CD14-positive monocyte (primary cell): Measurements from ENCODE around the gene ZP2. TPM values are rescaled to one million over a fixed set of nuclear protein-coding genes. Genes with fewer than 3 reads are reported as not detected.

ENCODE experiments used
- DNase-seq, 3 donors: peaks; one replicate each; pipeline ENCODE4 v3.0.0-alpha.2; 2011 to 2022
- H2AFZ ChIP-seq: 2 replicates; pipeline ENCODE4 v1.6.0; 2012; ENCODE audit warnings: mild to moderate bottlenecking, low read depth, low read length, inconsistent platforms; ENCODE audit not compliant: insufficient read depth, poor library complexity, severe bottlenecking
- H3K27ac ChIP-seq, 2 donors: 1 replicate in 1 of 2; 2 replicates in 1 of 2; pipeline ENCODE4 v1.5.1; 2012 to 2013; ENCODE audit warnings: low read length in 2 of 2, control low read depth in 1 of 2, inconsistent platforms in 1 of 2, low read depth in 1 of 2, mild to moderate bottlenecking in 1 of 2
- H3K27me3 ChIP-seq, 2 donors: one replicate each; pipeline versions ENCODE4 v1.6.0 to v1.6.1; 2011 to 2013; ENCODE audit warnings: low read length in 2 of 2; ENCODE audit not compliant: control insufficient read depth in 2 of 2, insufficient read depth in 2 of 2
- H3K36me3 ChIP-seq, 2 donors: replicated peaks in 1 of 2; 1 replicate in 1 of 2; 2 replicates in 1 of 2; pipeline versions ENCODE4 v1.5.1 to v1.6.1; 2012 to 2013; ENCODE audit warnings: low read length in 2 of 2, control low read depth in 1 of 2, inconsistent platforms in 1 of 2, mild to moderate bottlenecking in 1 of 2; ENCODE audit not compliant: insufficient read depth in 2 of 2, control insufficient read depth in 1 of 2
- H3K4me1 ChIP-seq, 2 donors: 1 replicate in 1 of 2; 2 replicates in 1 of 2; pipeline versions ENCODE4 v1.5.1 to v1.6.1; 2012 to 2013; ENCODE audit warnings: low read length in 2 of 2, control low read depth in 1 of 2, inconsistent platforms in 1 of 2, mild to moderate bottlenecking in 1 of 2, moderate library complexity in 1 of 2; ENCODE audit not compliant: insufficient read depth in 2 of 2, control insufficient read depth in 1 of 2
- H3K4me2 ChIP-seq: replicated peaks from 2 replicates; pipeline ENCODE3; 2012; ENCODE audit warnings: low read length, moderate library complexity, mild to moderate bottlenecking; ENCODE audit not compliant: poor library complexity, severe bottlenecking; ENCODE audit errors: extremely low read depth
- H3K4me3 ChIP-seq, 3 experiments: fragments of 200-600 bp in 1 of 3; sonication (generic) in 1 of 3; replicated peaks in 1 of 3; 1 replicate in 2 of 3; 2 replicates in 1 of 3; pipeline ENCODE4 v1.5.1; 2011 to 2013; ENCODE audit warnings: low read length in 3 of 3, mild to moderate bottlenecking in 3 of 3, control low read depth in 2 of 3, low read depth in 2 of 3, inconsistent platforms in 1 of 3, moderate library complexity in 1 of 3
- H3K79me2 ChIP-seq: 2 replicates; pipeline ENCODE4 v1.6.0; 2012; ENCODE audit warnings: mild to moderate bottlenecking, control low read depth, inconsistent platforms, low read length, moderate library complexity; ENCODE audit not compliant: insufficient read depth
- H3K9ac ChIP-seq: 2 replicates; pipeline ENCODE4 v1.6.0; 2017; ENCODE audit warnings: low read length, mild to moderate bottlenecking; ENCODE audit not compliant: insufficient read depth, poor library complexity, severe bottlenecking
- H3K9me3 ChIP-seq, 2 donors: replicated peaks in 1 of 2; 1 replicate in 1 of 2; 2 replicates in 1 of 2; pipeline versions ENCODE4 v1.5.1 to v1.6.1; 2012 to 2013; ENCODE audit warnings: low read length in 2 of 2, control low read depth in 1 of 2; ENCODE audit not compliant: control insufficient read depth in 1 of 2, insufficient read depth in 1 of 2
- H4K20me1 ChIP-seq: 2 replicates; pipeline ENCODE4 v1.6.0; 2012; ENCODE audit warnings: mild to moderate bottlenecking, low read length, control low read depth, moderate library complexity; ENCODE audit not compliant: insufficient read depth
- H3K27ac Mint-ChIP-seq, 7 donors: one replicate each; pipeline ENCODE4 v1.8.0; 2020; ENCODE audit warnings: mild to moderate bottlenecking in 7 of 7, mixed read lengths in 7 of 7, moderate library complexity in 6 of 7, inconsistent platforms in 2 of 7
- H3K27me3 Mint-ChIP-seq, 3 donors: one replicate each; pipeline ENCODE4 v1.8.0; 2021 to 2022; ENCODE audit warnings: low read depth in 3 of 3, mild to moderate bottlenecking in 3 of 3, mixed read lengths in 3 of 3, moderate library complexity in 3 of 3, inconsistent platforms in 1 of 3
- H3K36me3 Mint-ChIP-seq, 2 donors: one replicate each; pipeline ENCODE4 v1.8.0; 2020; ENCODE audit warnings: mixed read lengths in 2 of 2, inconsistent platforms in 1 of 2, mild to moderate bottlenecking in 1 of 2
- H3K4me1 Mint-ChIP-seq: one replicate; pipeline ENCODE4 v1.8.0; 2020; ENCODE audit warnings: mild to moderate bottlenecking, mixed read lengths
- H3K4me3 Mint-ChIP-seq, 2 donors: one replicate each; pipeline ENCODE4 v1.8.0; 2020; ENCODE audit warnings: mild to moderate bottlenecking in 2 of 2, mixed read lengths in 2 of 2, moderate library complexity in 1 of 2
- H3K9me3 Mint-ChIP-seq, 7 donors: one replicate each; pipeline ENCODE4 v1.8.0; 2020 to 2022; ENCODE audit warnings: mixed read lengths in 7 of 7, mild to moderate bottlenecking in 6 of 7, moderate library complexity in 6 of 7, inconsistent platforms in 2 of 7
- WGBS: methylation state at CpG from one replicate; pipeline ENCODE4 v1.1.5; 2013; ENCODE audit warnings: missing lambda C conversion rate; ENCODE audit not compliant: insufficient coverage; 5-methylcytosine and 5-hydroxymethylcytosine counted together
- intact Hi-C, 2 donors: fragments of 100-400 bp; cut with micrococcal nuclease; formaldehyde crosslinking; loops; one replicate each; pipeline versions ENCODE4 v1.15.0 to v1.15.1; 2023
- polyA plus RNA-seq, 3 donors: library from polyadenylated mRNA; depleted of rRNA in 1 of 3; unstranded in 2 of 3; stranded (reverse) in 1 of 3; fragments of 300-500 nt in 2 of 3; fragments of >200 nt in 1 of 3; fragmentation: Illumina TruSeq in 2 of 3; gene quantifications; 1 replicate in 2 of 3; 2 replicates in 1 of 3; pipeline ENCODE4 v1.2.3, GENCODE V29; 2012 to 2021
- TF ChIP-seq, protein P1 (sequence below): fragments of 200-600 bp; IDR thresholded peaks from one replicate; pipeline ENCODE4 v1.8.0; 2022; ENCODE audit warnings: antibody characterized with exemption, mild to moderate bottlenecking

The ZP2 gene
- polyA plus RNA-seq, 3 donors: not detected

DNA sequence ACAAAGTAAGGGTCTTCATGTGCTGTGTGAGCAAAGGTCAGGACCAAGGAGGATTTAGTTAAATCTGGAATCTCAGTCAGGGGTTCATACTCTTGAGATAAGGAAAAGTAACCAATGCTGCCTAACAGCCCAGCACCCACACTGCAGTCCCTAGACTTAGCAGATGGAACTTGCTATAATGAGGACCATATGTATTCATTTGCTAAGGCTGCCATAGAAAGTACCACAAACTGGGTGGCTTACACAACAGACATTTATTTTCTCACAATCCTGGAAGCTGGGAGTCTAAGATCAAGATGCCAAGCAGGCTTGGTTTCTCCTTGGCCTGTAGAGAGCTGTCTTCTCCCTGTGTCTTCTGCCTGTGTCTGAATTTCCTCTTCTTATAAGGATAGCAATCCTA, 20.8 kb downstream of the ZP2 start:
- no peak overlapping the region for H3K27ac ChIP-seq
- H3K4me2 ChIP-seq: no peak overlapping the region
- Mint-ChIP-seq H3K4me1 (peaks cover 12% of the 10 kb centered on the region), H3K4me3 (no peak overlapping the region), H3K27ac (no peak overlapping the region), H3K36me3 (no peaks in the 10 kb centered on the region), H3K27me3 (peaks cover 10 to 13% (median 11%) of the 10 kb centered on the region in 3 donors), H3K9me3 (peaks cover 0 to 11% (median 3%) of the 10 kb centered on the region in 7 donors)
- TF ChIP-seq, protein P1, sequence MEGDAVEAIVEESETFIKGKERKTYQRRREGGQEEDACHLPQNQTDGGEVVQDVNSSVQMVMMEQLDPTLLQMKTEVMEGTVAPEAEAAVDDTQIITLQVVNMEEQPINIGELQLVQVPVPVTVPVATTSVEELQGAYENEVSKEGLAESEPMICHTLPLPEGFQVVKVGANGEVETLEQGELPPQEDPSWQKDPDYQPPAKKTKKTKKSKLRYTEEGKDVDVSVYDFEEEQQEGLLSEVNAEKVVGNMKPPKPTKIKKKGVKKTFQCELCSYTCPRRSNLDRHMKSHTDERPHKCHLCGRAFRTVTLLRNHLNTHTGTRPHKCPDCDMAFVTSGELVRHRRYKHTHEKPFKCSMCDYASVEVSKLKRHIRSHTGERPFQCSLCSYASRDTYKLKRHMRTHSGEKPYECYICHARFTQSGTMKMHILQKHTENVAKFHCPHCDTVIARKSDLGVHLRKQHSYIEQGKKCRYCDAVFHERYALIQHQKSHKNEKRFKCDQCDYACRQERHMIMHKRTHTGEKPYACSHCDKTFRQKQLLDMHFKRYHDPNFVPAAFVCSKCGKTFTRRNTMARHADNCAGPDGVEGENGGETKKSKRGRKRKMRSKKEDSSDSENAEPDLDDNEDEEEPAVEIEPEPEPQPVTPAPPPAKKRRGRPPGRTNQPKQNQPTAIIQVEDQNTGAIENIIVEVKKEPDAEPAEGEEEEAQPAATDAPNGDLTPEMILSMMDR: no peak
- peaks cover 0 to 5% of the 10 kb centered on the region in 2 donors for H3K9me3 ChIP-seq
- H2AFZ ChIP-seq: no peak overlapping the region
- DNase-seq: no peak
- intact Hi-C loops: loop anchor here in 1 of 2 donors (10.0 kb wide), 1 partner anchor 384 kb away; no protein-coding TSS in a partner anchor
- no peaks in the 10 kb centered on the region for H3K36me3 ChIP-seq
- no peaks in the 10 kb centered on the region for H4K20me1 ChIP-seq
- H3K4me1 ChIP-seq: peaks cover 4 to 5% of the 10 kb centered on the region in 2 donors
- H3K4me3 ChIP-seq: no peak overlapping the region
- H3K9ac ChIP-seq: no peak overlapping the region
- H3K79me2 ChIP-seq: no peaks in the 10 kb centered on the region
- peaks cover 0 to 2% of the 10 kb centered on the region in 2 donors for H3K27me3 ChIP-seq

DNA sequence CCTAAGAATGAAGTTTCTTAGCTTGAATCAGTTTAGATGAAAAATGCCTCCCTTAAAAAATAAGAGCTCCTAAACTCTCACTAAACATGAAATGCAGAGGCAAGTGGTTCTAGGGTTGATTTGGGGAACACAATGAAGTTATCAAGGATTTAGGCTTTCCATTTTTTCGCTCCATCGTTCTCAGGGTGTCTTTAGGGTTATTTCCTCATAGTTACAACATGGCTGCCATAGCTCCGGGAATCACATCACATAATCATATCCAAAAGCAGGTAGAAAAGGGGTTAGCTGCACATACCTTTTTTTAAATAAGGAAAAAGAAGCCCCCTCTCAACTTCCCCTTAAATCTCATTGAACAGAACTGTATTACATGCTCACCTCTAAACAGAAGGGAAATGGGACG, 21.4 kb downstream of the ZP2 start:
- no peak for DNase-seq
- Histone ChIP-seq H2AFZ (no peak overlapping the region), H3K36me3 (no peaks in the 10 kb centered on the region), H3K4me3 (no peak overlapping the region), H3K9me3 (peaks cover 0 to 5% of the 10 kb centered on the region in 2 donors), H3K27ac (no peak overlapping the region), H3K4me1 (peaks cover 4 to 5% of the 10 kb centered on the region in 2 donors), H3K27me3 (peaks cover 0 to 2% of the 10 kb centered on the region in 2 donors), H3K9ac (no peak overlapping the region), H4K20me1 (no peaks in the 10 kb centered on the region), H3K79me2 (no peaks in the 10 kb centered on the region), H3K4me2 (no peak overlapping the region)
- H3K9me3 Mint-ChIP-seq: peaks cover 0 to 11% (median 5%) of the 10 kb centered on the region in 7 donors
- no peak overlapping the region for H3K27ac Mint-ChIP-seq
- no peaks in the 10 kb centered on the region for H3K36me3 Mint-ChIP-seq
- peaks cover 8% of the 10 kb centered on the region for H3K4me1 Mint-ChIP-seq
- no peak overlapping the region for H3K4me3 Mint-ChIP-seq
- TF ChIP-seq, protein P1: no peak
- intact Hi-C loops: loop anchor here in 1 of 2 donors (10.0 kb wide), 1 partner anchor 385 kb away; no protein-coding TSS in a partner anchor
- WGBS: no CpG with 5 or more reads among the region's 4 CpGs
- H3K27me3 Mint-ChIP-seq: peaks cover 10 to 13% (median 11%) of the 10 kb centered on the region in 3 donors
